HepG2 (cell line): Measurements from ENCODE around the gene TNFRSF25. TPM values are rescaled to one million over a fixed set of nuclear protein-coding genes. Genes with fewer than 3 reads are reported as not detected.
A peak's percentile ranks its signal among the peaks of the same experiment; 100 is the strongest.

ENCODE experiments used
- ATAC-seq: fragments of 200-7000 bp; cut with Tn5 transposase; 3 replicates; pipeline ENCODE4 v1.9.1; 2020; ENCODE audit warnings: mild to moderate bottlenecking, moderate library complexity
- BruUV-seq: library from RNA; stranded (reverse); fragments of 400-500 nt; replicated peaks from 2 replicates; lab custom pipeline; 2021; lab: Mats Ljungman, UMichigan
- CTCF ChIA-PET: fragments of 300-600 bp; formaldehyde crosslinking; extraction: SDS; loops from one replicate; lab custom pipeline; 2021; ENCODE audit warnings: low total read pairs, inconsistent platforms, low intra/inter-chr PET ratio; lab: Yijun Ruan, JAX
- POLR2A ChIA-PET: fragments of 350-600 bp; sonication (Branson Sonifier 250); formaldehyde crosslinking; loops from one replicate; lab custom pipeline; 2020; ENCODE audit warnings: antibody characterized with exemption, inconsistent platforms; lab: Yijun Ruan, JAX
- DNase-seq: peaks from one replicate; pipeline ENCODE4 v3.0.0-alpha.2; 2015; ENCODE audit warnings: low spot score
- FAIRE-seq: peaks from 3 replicates; lab custom pipeline; 2011; peaks lifted over from hg19 to GRCh38; lab: Jason Lieb, UNC
- H2AFZ ChIP-seq: one replicate; pipeline ENCODE4 v1.6.1; 2011; ENCODE audit warnings: low read length, inconsistent platforms
- H3K27ac ChIP-seq: fragments of 300-600 bp; 3 replicates; pipeline ENCODE4 v1.8.0; 2011; ENCODE audit warnings: mixed run types, mild to moderate bottlenecking, mixed read lengths, low read length, inconsistent platforms; ENCODE audit not compliant: insufficient read depth; ENCODE audit errors: extremely low read length
- H3K27me3 ChIP-seq, 2 experiments: fragments of 200-600 bp in 1 of 2; 2 replicates in 1 of 2; 3 replicates in 1 of 2; pipeline versions ENCODE4 v1.6.0 to v1.8.0; 2011; ENCODE audit warnings: low read length in 2 of 2, mild to moderate bottlenecking in 2 of 2, moderate library complexity in 2 of 2, inconsistent platforms in 1 of 2; ENCODE audit not compliant: insufficient read depth in 2 of 2, control insufficient read depth in 1 of 2
- H3K36me3 ChIP-seq, 2 experiments: fragments of 200-600 bp in 1 of 2; replicated peaks in 1 of 2; 2 replicates in 1 of 2; 3 replicates in 1 of 2; pipeline versions ENCODE4 v1.5.1 to v1.8.0; 2011; ENCODE audit warnings: low read length in 2 of 2, inconsistent platforms in 1 of 2; ENCODE audit not compliant: insufficient read depth in 2 of 2, control insufficient read depth in 1 of 2
- H3K4me1 ChIP-seq: 2 replicates; pipeline ENCODE4 v1.5.1; 2012; ENCODE audit warnings: low read length, inconsistent platforms; ENCODE audit not compliant: insufficient read depth
- H3K4me2 ChIP-seq: 2 replicates; pipeline ENCODE4 v1.6.0; 2011; ENCODE audit warnings: low read depth, low read length, inconsistent platforms
- H3K4me3 ChIP-seq, 3 experiments: fragments of 200-600 bp in 1 of 3; sonication (generic), shearing (Covaris generic) in 1 of 3; replicated peaks in 1 of 3; 2 replicates each; pipeline ENCODE4 v1.5.1; 2011 to 2016; ENCODE audit warnings: low read length in 3 of 3, inconsistent platforms in 2 of 3, low read depth in 2 of 3, mild to moderate bottlenecking in 2 of 3, control low read depth in 1 of 3, mixed read lengths in 1 of 3; ENCODE audit not compliant: insufficient read depth in 1 of 3
- H3K79me2 ChIP-seq: one replicate; pipeline ENCODE4 v1.6.1; 2011; ENCODE audit warnings: low read length, inconsistent platforms; ENCODE audit not compliant: insufficient read depth
- H3K9ac ChIP-seq: 2 replicates; pipeline ENCODE4 v1.6.0; 2011; ENCODE audit warnings: mild to moderate bottlenecking, low read depth, low read length, inconsistent platforms; ENCODE audit not compliant: insufficient read depth
- H3K9me3 ChIP-seq: 2 replicates; pipeline ENCODE4 v1.5.1; 2012; ENCODE audit warnings: mild to moderate bottlenecking, low read length
- H4K20me1 ChIP-seq: 2 replicates; pipeline ENCODE4 v1.6.0; 2011; ENCODE audit warnings: inconsistent platforms, mild to moderate bottlenecking, low read length, moderate library complexity; ENCODE audit not compliant: insufficient read depth
- CBFB ChIP-seq: sonication (generic); formaldehyde crosslinking; IDR thresholded peaks from 2 replicates; pipeline ENCODE4 v1.4.0; 2020; ENCODE audit warnings: missing genetic modification reagents
- EZH2 ChIP-seq: conservative IDR thresholded peaks from 2 replicates; pipeline ENCODE4 v1.6.1; 2012; ENCODE audit warnings: mild to moderate bottlenecking, low read depth, low read length, moderate library complexity
- MLXIP ChIP-seq: sonication (generic); formaldehyde crosslinking; IDR thresholded peaks from 2 replicates; pipeline ENCODE4 v1.9.0; 2021; ENCODE audit warnings: missing genetic modification reagents, borderline replicate concordance
- MTF2 ChIP-seq: sonication (generic); formaldehyde crosslinking; IDR thresholded peaks from 2 replicates; pipeline ENCODE4 v1.5.0; 2020; ENCODE audit warnings: missing genetic modification reagents, borderline replicate concordance
- PHF20 ChIP-seq: sonication (generic); formaldehyde crosslinking; IDR thresholded peaks from 2 replicates; pipeline ENCODE4 v1.5.0; 2020; ENCODE audit warnings: mild to moderate bottlenecking, missing genetic modification reagents
- SP1 ChIP-seq, 2 experiments: fragments of 450-650 bp in 1 of 2; sonication (generic) in 1 of 2; formaldehyde crosslinking in 1 of 2; IDR thresholded peaks; 2 replicates each; pipeline versions ENCODE4 v1.4.0 to v1.6.1; 2016 to 2020; ENCODE audit warnings: missing genetic modification reagents in 1 of 2
- TSC22D2 ChIP-seq: sonication (generic); formaldehyde crosslinking; IDR thresholded peaks from 2 replicates; pipeline ENCODE4 v1.5.1; 2020; ENCODE audit warnings: missing genetic modification reagents, mild to moderate bottlenecking, borderline replicate concordance
- ZNF687 ChIP-seq: sonication (generic); formaldehyde crosslinking; IDR thresholded peaks from 2 replicates; pipeline ENCODE4 v1.5.1; 2020; ENCODE audit warnings: mild to moderate bottlenecking, missing genetic modification reagents, moderate library complexity
- WGBS: methylation state at CpG from one replicate; pipeline ENCODE4 v1.1.6; 2017; ENCODE audit warnings: low lambda C conversion rate; 5-methylcytosine and 5-hydroxymethylcytosine counted together
- in situ Hi-C: cut with HindIII; loops from 2 replicates; pipeline ENCODE4 v1.10.0; 2017; ENCODE audit warnings: low pct_unique_long_range_greater_than_20kb; ENCODE audit not compliant: extremely low pct_ligation_motif_present
- intact Hi-C: fragments of 100-400 bp; cut with micrococcal nuclease; formaldehyde crosslinking; loops from one replicate; pipeline ENCODE4 v1.10.0; 2022; ENCODE audit not compliant: unreplicated experiment
- polyA plus RNA-seq, 8 experiments: library from polyadenylated mRNA; depleted of rRNA in 3 of 8; stranded (reverse) in 7 of 8; unstranded in 1 of 8; fragments of >200 nt; fragmentation: Illumina TruSeq in 4 of 8; extraction: Trizol in 4 of 8; gene quantifications; 2 replicates each; pipeline versions ENCODE4 v1.2.1 to v1.2.3, GENCODE V29; 2011 to 2016; ENCODE audit warnings: low read depth in 4 of 8, missing spikeins in 1 of 8, mixed read lengths in 1 of 8; ENCODE audit not compliant: insufficient read depth in 1 of 8
- total RNA-seq, 5 experiments: library from RNA; depleted of rRNA; stranded (reverse); fragments of >200 nt; fragmentation: Illumina TruSeq; extraction: Trizol; gene quantifications; 2 replicates each; pipeline ENCODE4 v1.2.3, GENCODE V29; 2016; ENCODE audit warnings: low read depth in 1 of 5

The TNFRSF25 gene
- total and polyA plus RNA-seq, 2 of the 13 experiments (the other 11 are each of a cell fraction or from before 2014, with no cell fraction given): 1.4 to 1.5 TPM

- no TSS peak for BruUV-seq
- no peak for ATAC-seq
These were observed 45.4 kb downstream of the TNFRSF25 start for GRCh38 chr1:6420454-6421042.

GRCh38 chr1:6419804-6420453, 46.0 kb downstream of the TNFRSF25 start, which contains the start of gene HES2:
Gene HES2, minus strand, starts transcription at chr1:6419919. Its CDS starts 99 bp downstream, at chr1:6419820.
- H3K4me3 ChIP-seq: peak within 1 kb of the TSS in 2 of 3 experiments; percentile 36 to 60; a peak in 3 of 6 replicates
- intact Hi-C loops: no loop called here
- FAIRE-seq (no peak), DNase-seq (no peak), ATAC-seq (no peak)
- H3K79me2 ChIP-seq: no peaks in the 10 kb centered on the region
- no TSS peak for BruUV-seq
- H2AFZ ChIP-seq: no peak within 1 kb of the TSS
- peak within 1 kb of the TSS; percentile 62 for H3K4me2 ChIP-seq
- no peak within 1 kb of the TSS for H3K9ac ChIP-seq
- peaks cover 26 to 91% of the 10 kb centered on the region in 2 experiments for H3K27me3 ChIP-seq
- H3K36me3 ChIP-seq: no peaks in the 10 kb centered on the region
- POLR2A ChIA-PET: no interaction called here
- H3K4me1 ChIP-seq: peaks cover 34% of the 10 kb centered on the region
- CTCF ChIA-PET: no interaction called here
- in situ Hi-C loops: loop anchor here (10.0 kb wide), 1 partner anchor 175 kb away; the partner anchor contains the start of gene HES3
- WGBS: 6% methylated on average over 9 of the region's 62 CpGs
- no peaks in the 10 kb centered on the region for H3K9me3 ChIP-seq
- no peaks in the 10 kb centered on the region for H4K20me1 ChIP-seq
- H3K27ac ChIP-seq: no peak within 1 kb of the TSS
- TF ChIP-seq CBFB (CRISPR knock-in tag) (no peak), MTF2 (CRISPR knock-in tag) (peak; percentile 71; the same call in 1 of the 2 replicates), MLXIP (CRISPR knock-in tag) (no peak), TSC22D2 (CRISPR knock-in tag) (no peak), SP1 (IDR thresholded peaks at IDR 0.05) (no peak), SP1 (CRISPR knock-in tag; IDR thresholded peaks at IDR 0.05) (no peak), ZNF687 (CRISPR knock-in tag) (peak; percentile 32; the same call in 1 of the 2 replicates), EZH2 (peak; percentile 66; the same call in 1 of the 2 replicates)

More at GRCh38 chr1:6420454-6421042, 45.4 kb downstream of the TNFRSF25 start:
- Histone ChIP-seq H4K20me1 (no peaks in the 10 kb centered on the region; the same call in 1 of the 2 replicates), H3K4me2 (peak overlapping the region; percentile 62), H3K4me3 (peak overlapping the region in 2 of 3 experiments; percentile 36 to 60; a peak in 3 of 6 replicates), H2AFZ (no peak overlapping the region), H3K36me3 (no peaks in the 10 kb centered on the region), H3K27me3 (peaks cover 31 to 91% of the 10 kb centered on the region in 2 experiments), H3K27ac (no peak overlapping the region), H3K79me2 (no peaks in the 10 kb centered on the region), H3K9me3 (no peaks in the 10 kb centered on the region), H3K9ac (no peak overlapping the region), H3K4me1 (peaks cover 31% of the 10 kb centered on the region)
- POLR2A ChIA-PET: no interaction called here
- intact Hi-C loops (no loop called here), in situ Hi-C loops (no loop called here)
- DNase-seq: no peak
- CTCF ChIA-PET: no interaction called here
- no peak for FAIRE-seq
- WGBS: 20% methylated on average over 1 of the region's 44 CpGs
- TF ChIP-seq PHF20 (CRISPR knock-in tag): no peak
- peak; percentile 87; the same call in 1 of the 2 replicates for TF ChIP-seq EZH2
- TF ChIP-seq MTF2 (CRISPR knock-in tag): peak; percentile 72; the same call in 1 of the 2 replicates
